Neutrophil (primary cell): ENCODE measurements around the gene CACNA2D1.
A peak's percentile ranks its signal among the peaks of the same experiment; 100 is the strongest.

Experiments
- H3K27ac ChIP-seq: fragments of 200-600 bp; sonication (generic); 2 replicates; pipeline ENCODE4 v1.5.1; 2016; ENCODE audit warnings: mild to moderate bottlenecking, moderate library complexity
- H3K27me3 ChIP-seq: fragments of 200-600 bp; sonication (generic); 2 replicates; pipeline ENCODE4 v1.6.0; 2016; ENCODE audit warnings: mild to moderate bottlenecking
- H3K36me3 ChIP-seq: fragments of 200-600 bp; sonication (generic); 2 replicates; pipeline ENCODE4 v1.5.1; 2017
- H3K4me1 ChIP-seq, 2 experiments: fragments of 200-600 bp in 1 of 2; sonication (generic) in 1 of 2; 1 replicate in 1 of 2; 2 replicates in 1 of 2; pipeline versions ENCODE4 v1.5.1 to v1.6.1; 2013 to 2016; ENCODE audit warnings: low read depth in 1 of 2, low read length in 1 of 2, mild to moderate bottlenecking in 1 of 2, moderate library complexity in 1 of 2; ENCODE audit not compliant: control insufficient read depth in 1 of 2, insufficient read depth in 1 of 2
- H3K4me3 ChIP-seq, 2 experiments: fragments of 200-600 bp in 1 of 2; sonication (generic) in 1 of 2; 1 replicate in 1 of 2; 2 replicates in 1 of 2; pipeline ENCODE4 v1.5.1; 2013 to 2016; ENCODE audit warnings: low read depth in 1 of 2, low read length in 1 of 2, mild to moderate bottlenecking in 1 of 2, moderate library complexity in 1 of 2
- H3K9me3 ChIP-seq: fragments of 200-600 bp; sonication (generic); 2 replicates; pipeline ENCODE4 v1.5.1; 2016
- CTCF ChIP-seq: fragments of 200-600 bp; sonication (generic); IDR thresholded peaks from 2 replicates; pipeline ENCODE4 v1.5.1; 2016; ENCODE audit warnings: antibody characterized with exemption

CACNA2D1 gene

GRCh38 chr7:81986723-81987470 is 456.7 kb downstream of the CACNA2D1 start:
- Histone ChIP-seq H3K4me1 (peaks cover 0 to 9% of the 10 kb centered on the region in 2 experiments), H3K4me3 (no peak overlapping the region), H3K27ac (no peak overlapping the region), H3K27me3 (no peaks in the 10 kb centered on the region), H3K9me3 (no peaks in the 10 kb centered on the region), H3K36me3 (no peaks in the 10 kb centered on the region)
- TF ChIP-seq CTCF = no peak

- Histone ChIP-seq H3K27ac (no peak overlapping the region), H3K4me1 (no peaks in the 10 kb centered on the region), H3K36me3 (no peaks in the 10 kb centered on the region), H3K9me3 (no peaks in the 10 kb centered on the region), H3K4me3 (no peak overlapping the region), H3K27me3 (no peaks in the 10 kb centered on the region)
- TF ChIP-seq CTCF = no peak
Observed at GRCh38 chr7:81983406-81983805, 460.2 kb downstream of the CACNA2D1 start.

GRCh38 chr7:81973117-81973516 is 470.5 kb downstream of the CACNA2D1 start:
- TF ChIP-seq CTCF = no peak

GRCh38 chr7:81960026-81960425 is 483.6 kb downstream of the CACNA2D1 start:
- Histone ChIP-seq H3K36me3 (no peaks in the 10 kb centered on the region), H3K9me3 (no peaks in the 10 kb centered on the region), H3K27me3 (no peaks in the 10 kb centered on the region), H3K27ac (peak overlapping the region; percentile 73), H3K4me3 (no peak overlapping the region), H3K4me1 (peaks cover 7 to 13% of the 10 kb centered on the region in 2 experiments)
- TF ChIP-seq CTCF = no peak

More at GRCh38 chr7:81973117-81973516, 470.5 kb downstream of the CACNA2D1 start:
- Histone ChIP-seq H3K4me3 (no peak overlapping the region), H3K27me3 (no peaks in the 10 kb centered on the region), H3K27ac (no peak overlapping the region), H3K9me3 (no peaks in the 10 kb centered on the region), H3K4me1 (no peaks in the 10 kb centered on the region), H3K36me3 (no peaks in the 10 kb centered on the region)

GRCh38 chr7:81957517-81957916 is 486.1 kb downstream of the CACNA2D1 start:
- no peaks in the 10 kb centered on the region for H3K36me3 ChIP-seq

More at GRCh38 chr7:81957517-81957916, 486.1 kb downstream of the CACNA2D1 start:
- no peaks in the 10 kb centered on the region for H3K27me3 ChIP-seq
- no peaks in the 10 kb centered on the region for H3K9me3 ChIP-seq
- peaks cover 7 to 13% of the 10 kb centered on the region in 2 experiments for H3K4me1 ChIP-seq
- no peak overlapping the region for H3K4me3 ChIP-seq
- TF ChIP-seq CTCF = no peak
- no peak overlapping the region for H3K27ac ChIP-seq
